ENCODE results near the gene LUZP2.
"Not testable (repeated sequence)": the region's sequence is repeated elsewhere in the genome, so short reads cannot be mapped to it uniquely, and the experiment has no call there.

Gene LUZP2

DNA sequence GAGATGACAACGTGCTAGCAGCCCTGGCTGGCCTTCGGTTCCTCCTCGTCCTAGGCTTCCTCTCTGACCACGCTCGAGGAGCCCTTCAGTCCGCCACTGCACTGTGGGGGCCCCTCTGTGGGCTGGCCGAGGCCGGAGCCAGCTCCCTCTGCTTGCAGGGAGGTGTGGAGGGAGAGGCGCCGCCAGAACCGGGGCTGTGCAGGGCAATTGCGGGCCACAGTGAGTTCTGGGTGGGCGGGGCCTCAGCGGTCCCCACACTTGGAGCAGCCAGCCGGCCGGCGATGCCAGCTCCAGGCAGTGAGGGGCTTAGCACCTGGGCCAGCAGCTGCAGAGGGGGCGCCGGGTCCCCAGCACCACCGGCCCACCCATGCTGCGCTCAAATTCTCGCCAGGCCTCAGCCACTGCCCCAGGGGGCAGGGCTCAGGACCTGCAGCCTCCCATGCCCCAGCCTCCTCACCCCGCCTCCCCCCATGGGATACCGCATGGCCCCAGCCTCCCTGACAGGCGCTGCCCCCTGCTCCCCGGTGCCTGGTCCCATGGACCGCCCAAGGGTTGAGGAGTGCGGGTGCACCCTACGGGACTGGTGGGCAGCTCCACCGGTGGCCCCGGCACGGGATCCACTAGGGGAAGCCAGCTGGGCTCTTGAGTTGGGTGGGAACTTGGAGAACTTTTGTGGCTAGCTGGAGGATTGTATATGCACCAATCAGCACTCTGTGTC lies 399.4 kb downstream of the LUZP2 start:
- DNase-seq (ENCODE audit: low read depth, low spot score) = no peak

DNA sequence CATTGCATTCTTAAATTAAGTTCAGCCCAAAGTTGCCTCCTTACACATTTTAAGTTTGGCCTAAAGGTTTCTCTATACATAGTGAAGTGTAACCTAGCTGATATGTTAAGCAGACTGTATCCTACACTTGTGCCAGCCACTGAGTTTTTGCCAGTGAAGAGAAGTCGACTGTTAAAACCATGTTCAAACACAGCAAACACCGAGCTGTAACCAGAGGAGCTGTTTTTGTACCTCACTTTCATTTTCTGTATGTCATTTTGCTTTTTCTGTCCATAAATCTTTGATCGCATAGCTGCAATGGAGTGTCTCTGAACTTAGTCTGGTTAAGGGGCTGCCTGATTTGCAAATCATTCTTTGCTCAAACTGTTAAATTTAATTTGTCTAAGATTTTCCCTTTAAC lies 403.7 kb downstream of the LUZP2 start:
- DNase-seq (ENCODE audit: low read depth, low spot score) = no peak

DNA sequence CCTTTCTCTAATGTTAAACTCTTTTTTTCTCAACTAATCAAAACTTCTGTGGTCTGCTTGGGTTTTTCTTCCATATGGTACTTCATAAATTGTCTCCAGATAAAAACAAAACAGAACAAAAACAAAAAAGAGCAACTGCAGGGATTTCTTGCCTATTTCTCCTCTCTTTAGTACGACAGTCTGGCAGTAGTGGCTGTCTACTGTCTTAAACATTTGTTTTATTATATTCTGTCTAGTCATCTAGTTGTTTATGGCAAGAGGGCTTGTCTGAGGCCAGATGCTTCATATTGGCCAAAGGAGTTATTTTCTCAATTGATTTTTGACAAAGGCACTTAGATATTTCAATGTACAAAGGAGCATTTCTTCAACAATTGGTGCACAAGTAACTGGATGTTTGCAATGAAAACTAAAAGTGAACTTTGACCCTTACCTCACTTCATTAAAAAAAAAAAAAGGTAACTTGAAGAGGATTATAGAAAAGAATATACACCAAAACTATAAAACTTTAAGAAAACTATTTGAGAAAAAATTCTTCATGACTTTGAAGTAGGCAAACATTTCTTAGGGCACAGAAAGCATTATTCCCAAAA lies 404.2 kb downstream of the LUZP2 start:
- no peak for DNase-seq (ENCODE audit: low read depth, low spot score)

DNA sequence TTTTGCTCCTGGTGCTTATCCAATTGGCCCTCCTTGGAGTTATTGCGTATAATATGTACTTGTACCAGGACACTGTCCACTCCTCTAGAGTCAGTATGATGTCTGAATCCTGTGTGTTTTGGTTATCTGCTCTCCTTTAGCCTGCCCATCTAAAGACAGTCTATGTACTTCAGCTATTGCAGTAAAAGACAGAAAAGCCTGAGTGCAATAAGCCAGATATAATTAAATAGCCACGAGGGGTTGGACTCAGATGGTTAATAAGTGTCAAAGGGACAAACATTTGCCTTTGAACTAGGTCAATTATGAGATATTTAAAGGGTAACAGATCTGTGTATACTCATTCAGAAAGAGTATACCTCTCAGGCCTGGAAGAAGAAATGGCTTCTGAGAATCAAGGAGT lies 406.7 kb downstream of the LUZP2 start:
- no peak for DNase-seq (ENCODE audit: low read depth, low spot score)

DNA sequence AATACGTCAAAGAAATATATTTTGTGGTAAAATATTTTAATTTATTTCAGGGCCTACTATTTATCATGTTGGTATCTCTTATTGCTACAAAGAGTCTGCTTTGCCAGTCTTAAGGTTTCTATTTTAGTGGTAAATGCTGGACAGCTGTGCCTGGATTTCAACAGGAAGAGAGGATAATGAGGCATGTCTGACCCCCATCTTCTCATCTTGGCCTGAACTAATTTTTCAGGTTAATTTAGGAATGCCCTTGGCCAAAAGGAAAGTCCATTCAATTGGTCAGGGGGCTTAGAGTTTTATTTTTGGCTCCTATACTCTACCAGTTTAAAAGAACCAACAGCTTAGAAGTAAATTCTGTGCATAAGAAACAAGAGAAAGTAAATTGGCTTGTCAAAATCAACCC lies 428.2 kb downstream of the LUZP2 start:
- DNase-seq (ENCODE audit: low read depth, low spot score) = no peak

DNA sequence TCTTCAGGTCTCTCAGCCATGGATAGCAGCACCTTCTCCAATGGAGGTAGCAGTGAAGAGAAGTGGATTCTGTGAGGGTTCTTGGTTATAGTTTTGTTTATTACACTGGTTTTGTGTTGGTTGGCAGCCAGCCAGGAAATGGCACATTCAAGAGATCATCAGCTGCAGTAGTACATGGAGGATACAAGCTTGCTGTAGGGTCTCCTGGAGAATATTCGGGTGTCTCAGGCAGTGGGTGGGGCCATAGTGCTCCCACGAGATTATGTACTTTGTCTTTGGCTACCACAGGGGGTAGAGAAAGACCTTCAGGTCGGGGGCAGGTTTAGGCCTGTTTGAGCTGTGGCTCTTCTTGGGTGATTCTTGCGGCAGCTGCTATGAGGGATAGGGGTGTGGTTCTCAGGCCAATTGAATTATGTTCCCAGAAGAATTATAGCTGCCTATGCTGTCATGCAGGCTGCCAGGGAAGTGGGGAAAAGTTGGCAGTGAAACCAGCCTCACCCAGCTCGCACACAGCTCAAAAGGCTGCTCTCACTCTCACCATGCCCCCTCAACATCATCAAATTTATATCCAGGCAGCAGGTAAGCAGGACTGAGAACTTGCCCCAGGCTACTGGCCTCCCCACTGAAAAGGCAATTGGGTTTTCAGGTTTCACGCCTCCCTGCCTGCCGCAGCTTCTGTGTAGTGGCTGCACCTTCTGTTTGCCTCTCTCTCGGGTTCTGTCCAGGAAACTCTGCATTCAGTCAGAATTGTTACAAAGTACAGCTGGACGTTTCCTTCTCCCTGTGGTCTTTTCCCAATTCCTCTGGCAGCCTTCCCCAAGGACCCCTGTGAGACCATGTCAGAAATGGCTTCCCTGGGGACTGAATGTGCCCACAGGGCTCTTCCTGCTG lies 435.5 kb downstream of the LUZP2 start:
- no peak for DNase-seq (ENCODE audit: low read depth, low spot score)

DNA sequence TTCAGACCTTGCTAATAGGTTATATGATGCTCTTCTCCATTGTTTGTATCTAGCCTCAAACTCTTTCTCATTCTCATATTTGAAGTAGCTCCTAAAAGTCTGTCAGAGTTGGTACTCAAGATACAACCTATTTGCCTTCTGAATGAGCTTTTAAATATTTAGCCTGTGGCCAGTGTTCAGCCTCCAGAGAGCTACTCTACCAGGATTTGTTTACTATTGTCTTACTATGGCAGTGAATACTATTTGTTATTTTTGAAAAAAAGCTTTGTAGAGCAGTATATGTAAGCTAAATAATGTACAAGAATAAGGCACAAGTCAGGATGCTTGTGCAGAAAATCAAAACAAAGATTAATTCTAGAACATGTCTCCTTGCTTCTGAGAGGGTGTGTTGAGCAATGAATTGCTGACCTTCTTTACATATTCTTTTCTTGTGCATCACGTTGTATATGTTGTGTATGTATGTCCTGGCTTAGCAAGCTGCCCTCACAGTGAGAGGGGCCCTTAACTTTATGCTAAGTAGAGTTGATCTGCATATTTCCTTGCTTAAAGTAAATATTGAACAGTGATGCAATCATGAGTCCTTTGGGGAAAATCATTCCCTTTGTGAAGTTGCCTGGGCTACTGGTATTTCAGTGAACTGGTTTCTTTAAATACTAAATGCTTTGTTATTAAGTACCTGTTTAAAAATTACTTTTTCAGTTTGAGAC lies 438.0 kb downstream of the LUZP2 start:
- DNase-seq (ENCODE audit: low read depth, low spot score) = no peak

DNA sequence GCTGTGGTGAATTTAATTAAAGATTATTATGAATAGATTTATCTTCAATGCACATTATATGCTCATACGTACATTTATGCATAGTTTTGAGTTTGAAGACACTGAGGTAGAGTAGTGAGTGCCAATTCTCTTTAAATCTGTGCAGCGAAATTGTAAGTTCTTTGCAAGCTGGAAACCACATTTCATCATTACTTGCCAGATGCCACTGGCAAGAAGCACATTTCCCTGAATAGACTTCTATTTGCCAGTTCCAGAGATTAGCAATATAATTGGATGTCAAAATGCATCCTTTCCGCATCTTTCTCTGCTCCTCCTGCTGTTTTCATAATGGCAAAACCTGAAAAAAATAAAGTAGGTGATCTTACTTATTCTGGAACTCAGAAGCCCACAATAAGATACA lies 448.0 kb downstream of the LUZP2 start:
- DNase-seq (ENCODE audit: low read depth, low spot score) = no peak

DNA sequence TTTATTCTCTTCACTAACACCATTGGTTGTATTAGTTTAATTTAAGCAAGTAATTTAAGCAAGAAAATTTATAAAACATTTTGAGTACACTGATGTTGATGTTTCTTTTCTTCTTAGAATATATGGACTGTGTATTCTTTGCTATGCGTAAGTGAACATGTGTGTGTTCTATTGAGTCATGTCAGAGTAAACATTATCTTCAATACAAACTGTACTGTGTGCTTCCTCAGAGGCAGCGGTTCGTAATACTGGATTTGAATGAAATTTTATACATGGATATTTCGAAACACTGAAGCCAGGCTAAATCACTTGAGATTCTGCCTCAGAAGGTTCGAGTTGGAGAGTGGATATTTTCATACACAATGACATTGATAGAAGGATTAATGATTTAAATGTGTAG lies 452.6 kb downstream of the LUZP2 start:
- DNase-seq (ENCODE audit: low read depth, low spot score) = no peak

DNA sequence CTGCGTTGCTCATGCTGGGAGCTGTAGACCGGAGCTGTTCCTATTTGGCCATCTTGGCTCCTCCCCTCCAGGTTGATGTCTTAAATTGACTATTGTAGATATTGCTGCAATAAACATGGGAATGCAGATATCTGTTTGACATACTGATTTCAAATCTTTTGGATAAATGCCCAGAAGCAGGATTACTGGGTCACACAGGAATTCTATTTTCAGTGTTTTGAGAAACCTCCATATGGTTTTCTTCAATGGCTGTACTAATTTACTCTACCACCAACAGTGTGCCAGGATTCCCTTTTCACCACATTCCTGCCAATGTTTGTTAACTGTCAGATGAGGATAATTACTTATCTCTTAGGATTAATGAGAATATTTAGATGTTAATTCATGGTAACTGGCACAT lies 467.0 kb downstream of the LUZP2 start:
- DNase-seq (ENCODE audit: low read depth, low spot score) = no peak

DNA sequence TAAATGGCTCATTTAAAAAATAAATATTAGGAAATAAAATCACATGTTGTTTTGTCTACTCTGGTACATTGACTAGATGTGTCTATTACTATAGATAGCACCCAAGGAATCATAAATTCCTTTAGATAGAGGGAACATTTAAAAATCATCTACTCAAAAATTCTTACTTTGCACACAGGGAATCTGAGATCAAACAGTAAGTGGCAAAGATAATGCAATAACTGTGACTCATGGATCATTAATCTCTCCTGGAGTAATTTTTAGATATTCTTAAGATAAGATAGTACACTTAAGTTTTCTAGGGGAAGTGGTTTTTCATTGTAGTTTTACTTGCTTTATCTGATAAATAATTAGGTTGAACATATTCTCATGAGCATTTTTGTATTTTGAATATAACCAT lies 468.9 kb downstream of the LUZP2 start:
- DNase-seq (ENCODE audit: low read depth, low spot score) = no peak

DNA sequence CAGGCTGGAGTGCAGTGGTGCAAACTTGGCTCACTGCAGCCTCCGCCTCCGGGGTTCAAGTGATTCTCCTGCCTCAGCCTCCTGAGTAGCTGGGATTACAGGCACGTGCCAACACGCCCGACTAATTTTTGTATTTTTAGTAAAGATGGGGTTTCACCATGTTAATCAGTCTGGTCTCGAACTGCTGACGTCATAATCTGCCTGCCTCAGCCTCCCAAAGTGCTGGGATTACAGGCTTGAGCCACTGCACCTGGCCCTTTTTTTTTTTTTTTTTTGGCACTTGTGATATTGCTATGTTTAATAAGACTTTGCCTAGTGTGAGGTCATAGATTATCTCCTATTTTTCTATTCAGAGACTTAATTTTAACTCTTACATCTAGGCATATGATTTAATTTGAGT lies 497.1 kb downstream of the LUZP2 start:
- DNase-seq (ENCODE audit: low read depth, low spot score) = not testable (repeated sequence)

DNA sequence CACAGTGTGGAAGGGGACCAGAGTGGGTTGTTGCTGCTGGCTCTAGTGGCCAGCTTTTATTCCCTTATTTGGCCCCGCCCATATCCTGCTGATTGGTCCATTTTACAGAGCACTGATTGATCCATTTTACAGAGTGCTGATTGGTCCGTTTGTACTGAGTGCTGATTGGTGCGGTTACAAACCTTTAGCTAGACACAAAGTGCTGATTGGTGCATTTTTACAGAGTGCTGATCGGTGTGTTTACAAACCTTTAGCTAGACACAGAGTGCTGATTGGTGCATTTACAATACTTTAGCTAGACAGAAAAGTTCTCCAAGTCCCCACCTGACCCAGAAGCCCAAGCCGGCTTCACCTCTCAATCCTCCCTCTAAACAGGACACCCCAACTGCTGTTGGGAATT lies 503.1 kb downstream of the LUZP2 start:
- DNase-seq (ENCODE audit: low read depth, low spot score) = not testable (repeated sequence)

DNA sequence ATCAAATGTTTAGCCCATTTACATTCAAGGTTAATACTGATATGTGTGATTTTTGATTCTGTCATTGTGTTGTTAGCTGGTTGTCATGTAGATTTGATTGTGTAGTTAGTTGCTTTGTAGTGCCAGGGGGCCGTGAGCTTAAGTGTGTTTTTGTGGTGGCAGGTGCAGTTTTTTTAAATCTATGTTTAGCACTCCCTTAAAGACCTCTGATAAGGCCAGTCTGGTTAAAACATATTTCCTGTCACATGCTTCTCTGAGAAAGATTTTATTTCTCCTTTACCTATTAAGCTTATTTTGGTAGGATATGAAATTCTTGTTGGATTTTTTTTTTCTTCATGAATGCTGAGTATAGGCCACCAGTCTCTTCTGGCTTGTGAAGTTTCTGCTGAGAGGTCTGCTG lies 540.6 kb downstream of the LUZP2 start:
- no peak for DNase-seq (ENCODE audit: low read depth, low spot score)

DNA sequence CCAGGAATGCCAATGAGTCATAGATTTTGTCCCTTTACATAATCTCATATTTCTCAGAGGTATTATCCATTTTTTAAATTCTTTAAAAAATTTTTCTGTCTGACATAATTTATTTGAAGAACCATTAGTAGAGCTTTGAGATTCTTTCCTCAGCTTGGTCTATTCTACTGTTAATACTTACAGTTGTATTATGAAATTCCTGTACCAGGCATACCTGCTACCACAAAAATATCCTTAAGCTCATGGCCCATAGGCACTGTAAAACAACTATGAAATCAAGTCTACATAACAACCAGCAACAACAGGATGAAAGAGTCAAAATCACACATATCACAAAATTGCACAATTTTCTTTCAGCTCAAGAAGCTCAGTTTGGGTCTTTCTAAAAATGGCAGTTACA lies 541.3 kb downstream of the LUZP2 start:
- no peak for DNase-seq (ENCODE audit: low read depth, low spot score)

DNA sequence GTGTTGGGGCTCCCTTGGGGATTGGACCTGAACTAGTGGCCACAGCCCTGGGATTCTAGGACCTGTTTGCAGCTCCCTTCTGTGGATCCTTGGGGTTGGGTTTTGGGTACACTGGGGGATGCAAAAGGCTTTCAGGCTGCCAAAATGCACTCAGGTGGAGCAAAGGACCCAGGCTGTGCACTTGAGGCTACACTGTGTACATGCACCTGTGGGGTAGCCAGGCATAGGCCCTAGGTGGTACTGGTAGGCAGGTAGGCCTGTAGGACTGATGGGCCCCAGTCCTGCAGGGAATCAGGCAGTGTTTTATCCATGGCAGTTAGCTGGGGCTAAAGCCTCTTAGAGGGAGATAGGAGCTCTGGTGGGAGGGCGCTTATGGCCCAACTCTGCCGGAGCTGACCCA lies 542.3 kb downstream of the LUZP2 start:
- DNase-seq (ENCODE audit: low read depth, low spot score) = no peak

DNA sequence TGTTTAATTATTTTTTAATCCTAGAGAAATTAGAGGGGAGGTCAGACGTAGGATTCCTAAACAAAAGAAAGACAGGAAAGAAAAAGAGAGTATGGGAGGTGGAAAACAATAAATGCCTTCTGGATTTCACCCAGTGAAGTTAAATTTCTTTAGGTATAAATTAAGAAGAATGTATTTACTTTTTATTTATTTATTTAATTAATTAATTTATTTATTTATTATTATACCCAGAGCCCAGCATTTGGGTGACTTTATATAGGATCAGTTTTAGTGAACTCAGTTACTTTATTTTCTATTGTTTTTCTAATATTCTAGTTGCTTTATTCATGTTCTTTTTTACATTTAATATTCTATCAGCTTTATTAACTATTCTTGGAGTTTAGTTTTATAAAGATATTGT lies 551.8 kb downstream of the LUZP2 start:
- DNase-seq (ENCODE audit: low read depth, low spot score) = no peak

DNA sequence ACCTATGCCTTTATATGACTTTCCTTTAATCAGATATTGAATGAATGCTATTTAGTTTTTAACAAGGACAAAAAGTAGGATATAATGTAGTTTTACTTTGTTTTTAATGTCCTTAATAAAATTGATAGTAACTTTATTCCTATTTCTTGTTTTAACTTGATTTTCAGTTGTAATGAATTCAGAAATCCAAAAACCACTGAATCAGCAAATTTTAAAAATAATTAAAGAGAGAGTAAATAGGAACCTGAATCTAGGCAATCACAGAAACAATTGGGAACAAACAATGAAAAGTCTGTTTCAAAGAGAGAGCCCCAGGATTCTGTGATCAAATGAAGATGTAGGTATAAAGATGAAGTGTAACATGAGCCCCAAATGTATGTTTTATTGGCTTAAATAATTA lies 556.0 kb downstream of the LUZP2 start:
- no peak for DNase-seq (ENCODE audit: low read depth, low spot score)

DNA sequence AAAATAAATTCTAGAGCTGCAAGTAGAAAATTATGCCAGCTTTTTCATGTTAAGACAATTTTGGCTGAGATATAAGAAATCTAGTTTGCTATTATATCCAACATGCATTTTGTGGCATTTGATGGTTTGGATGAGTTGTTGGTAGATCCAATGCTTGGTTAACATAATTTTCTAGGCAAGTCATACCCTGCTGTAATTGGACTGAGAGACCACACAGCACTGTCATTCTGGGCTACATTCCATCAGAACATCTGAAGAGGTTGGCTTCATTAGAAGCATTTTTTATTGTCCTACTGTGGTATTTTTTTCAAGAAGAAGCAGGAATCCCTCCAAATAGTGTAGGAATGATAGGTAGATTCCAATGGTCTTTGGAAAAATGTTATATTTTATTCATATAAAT lies 561.0 kb downstream of the LUZP2 start:
- DNase-seq (ENCODE audit: low read depth, low spot score) = no peak

DNA sequence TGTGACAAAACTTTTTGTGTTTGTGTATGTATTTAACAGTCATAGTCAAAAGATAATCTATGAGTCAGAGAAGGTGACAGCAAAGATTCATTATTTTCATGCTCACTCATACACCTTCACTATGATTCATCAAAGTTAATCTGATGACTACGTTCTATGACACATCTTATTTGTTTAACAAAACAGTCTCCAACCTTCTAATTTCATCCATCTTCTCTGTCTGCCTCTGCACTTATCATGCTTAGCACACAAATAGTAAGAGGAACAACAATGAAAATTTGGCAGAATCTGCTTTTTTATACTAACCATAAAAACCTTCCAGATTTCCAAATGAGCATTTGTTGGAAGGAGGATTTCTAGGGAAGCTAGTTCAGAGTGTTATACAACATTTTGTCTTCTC lies 568.9 kb downstream of the LUZP2 start:
- no peak for DNase-seq (ENCODE audit: low read depth, low spot score)

DNA sequence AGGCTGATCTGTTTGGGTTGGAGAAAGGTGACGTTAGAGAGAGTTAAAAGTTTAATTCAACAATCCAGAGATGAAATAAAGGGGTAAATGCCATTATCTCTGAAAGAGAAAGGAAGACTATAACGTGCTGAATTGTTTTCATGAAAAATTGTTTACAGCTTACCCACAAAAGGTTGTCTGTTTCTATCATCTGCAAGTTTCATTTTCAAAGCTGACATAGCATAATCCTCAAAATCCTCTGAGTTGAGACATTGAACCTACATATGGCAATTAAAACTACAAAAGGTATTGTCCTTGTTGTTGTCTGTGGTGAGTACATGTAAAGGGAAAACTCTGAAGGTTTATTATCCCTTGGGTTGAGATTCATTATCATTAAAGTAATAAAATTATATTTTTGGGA lies 569.9 kb downstream of the LUZP2 start:
- no peak for DNase-seq (ENCODE audit: low read depth, low spot score)

DNA sequence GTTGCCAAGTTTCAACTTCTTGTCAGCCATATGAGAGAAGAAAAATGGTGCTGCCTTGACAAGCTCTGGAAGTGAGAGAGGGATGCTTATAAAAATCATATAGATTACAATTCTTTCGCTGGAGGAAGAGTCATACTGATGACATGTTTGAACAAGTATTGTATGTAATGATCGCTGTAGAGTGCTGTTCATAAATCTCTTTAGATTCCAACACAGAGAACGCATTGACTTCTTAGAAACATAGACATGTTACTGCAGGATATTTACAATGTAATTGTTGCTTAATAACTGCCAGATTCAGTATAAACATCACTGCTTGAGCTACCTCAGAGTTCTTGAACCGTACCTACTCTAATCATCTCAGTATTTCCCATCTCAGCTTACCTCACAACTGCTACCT lies 571.6 kb downstream of the LUZP2 start:
- no peak for DNase-seq (ENCODE audit: low read depth, low spot score)
